ENCODE results near the gene FHIP1A. TPM values are rescaled to one million over a fixed set of nuclear protein-coding genes. Genes with fewer than 3 reads are reported as not detected.

FHIP1A gene
- total and polyA plus RNA-seq, 2 of the 8 experiments (the other 6 are each of a cell fraction or from before 2014, with no cell fraction given) = 17.9 to 75.2 TPM

DNA sequence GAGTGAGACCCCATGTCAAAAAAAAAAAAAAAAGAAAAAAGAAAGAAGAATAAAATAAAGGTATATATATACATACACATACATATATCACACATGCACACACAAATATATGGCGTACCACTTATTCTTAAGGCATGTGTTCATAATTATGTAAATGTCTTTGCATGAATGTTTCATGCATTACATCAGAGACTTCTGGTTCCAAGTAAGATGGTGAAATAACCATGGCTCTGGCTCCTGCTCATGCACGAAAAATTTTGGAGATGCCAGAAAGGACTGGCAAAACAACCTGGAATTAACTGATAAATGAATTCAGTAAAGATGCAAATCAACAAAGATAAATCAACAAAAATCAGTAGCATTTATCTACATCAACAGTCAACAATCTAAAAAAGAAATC is 19.7 kb upstream of the FHIP1A start:
- Histone ChIP-seq H2BK120ac (replicated peaks; ENCODE audit: low read depth, low read length) (no peak overlapping the region), H2AK5ac (ENCODE audit: low read depth, low read length) (no peak overlapping the region), H3K4ac (replicated peaks; ENCODE audit: insufficient read length, low read depth, low read length) (no peak overlapping the region), H3K79me2 (ENCODE audit: control insufficient read depth in 1 of 2, insufficient read depth in 2 of 2, low read length in 2 of 2) (no peaks in the 10 kb centered on the region), H3K27ac (ENCODE audit: low read depth, low read length) (no peak overlapping the region), H3K56ac (replicated peaks; ENCODE audit: insufficient read length, low read depth, low read length) (no peak overlapping the region), H3K79me1 (ENCODE audit: low read depth, low read length) (no peaks in the 10 kb centered on the region), H3K36me3 (ENCODE audit: control insufficient read depth in 2 of 4, insufficient read depth in 4 of 4, low read length in 3 of 4) (peaks cover 0 to 7% (median 0%) of the 10 kb centered on the region in 4 experiments; a peak in 3 of 8 replicates), H3K27me3 (replicated peaks in 1 of 4; ENCODE audit: control insufficient read depth in 3 of 4, extremely low read depth in 1 of 4, insufficient read depth in 3 of 4, low read length in 3 of 4) (no peaks in the 10 kb centered on the region), H2BK5ac (ENCODE audit: low read depth, low read length) (no peak overlapping the region), H3K23ac (ENCODE audit: insufficient read length) (no peak overlapping the region), H3K4me2 (ENCODE audit: insufficient read depth in 1 of 2, low read depth in 2 of 2, low read length in 2 of 2) (no peak overlapping the region), H3K14ac (ENCODE audit: insufficient read length) (no peak overlapping the region), H3K23me2 (ENCODE audit: low read depth, low read length) (no peaks in the 10 kb centered on the region), H3K4me1 (replicated peaks in 1 of 4; ENCODE audit: control insufficient read depth in 3 of 4, insufficient read depth in 4 of 4, low read length in 3 of 4) (no peaks in the 10 kb centered on the region), H4K5ac (ENCODE audit: insufficient read length, low read depth, low read length) (no peak overlapping the region), H3K4me3 (ENCODE audit: extremely low read depth in 1 of 4, insufficient read depth in 2 of 4, low read depth in 3 of 4, low read length in 4 of 4) (no peak overlapping the region), H2AFZ (ENCODE audit: low read length) (no peak overlapping the region), H2BK20ac (ENCODE audit: low read length) (no peak overlapping the region), H4K8ac (ENCODE audit: extremely low read depth, insufficient read depth, low read length) (no peak overlapping the region), H4K91ac (replicated peaks; ENCODE audit: insufficient read length, low read length) (no peak overlapping the region), H3K18ac (ENCODE audit: extremely low read depth, low read length) (no peak overlapping the region), H4K20me1 (replicated peaks in 1 of 2; ENCODE audit: control insufficient read depth in 1 of 2, insufficient read depth in 2 of 2, low read length in 2 of 2) (no peaks in the 10 kb centered on the region), H2BK15ac (ENCODE audit: low read length) (no peak overlapping the region), H2BK12ac (ENCODE audit: low read depth, low read length) (no peak overlapping the region), H3K9ac (replicated peaks in 1 of 4; ENCODE audit: extremely low read depth in 1 of 4, low read depth in 3 of 4, low read length in 3 of 4) (no peak overlapping the region), H3K9me3 (ENCODE audit: insufficient read depth in 2 of 2, low read depth in 1 of 2, low read length in 1 of 2) (peaks cover 2 to 12% of the 10 kb centered on the region in 2 experiments; a peak in 3 of 4 replicates)
- FAIRE-seq = no peak
- TF ChIP-seq CHD2 (IDR thresholded peaks at IDR 0.05; ENCODE audit: low read length) (no peak), ASH2L (IDR thresholded peaks at IDR 0.05; ENCODE audit: low read length) (no peak), KDM4A (IDR thresholded peaks at IDR 0.05; ENCODE audit: low read depth, low read length, severe bottlenecking) (no peak), TCF12 (IDR thresholded peaks at IDR 0.05; ENCODE audit: low read depth, low read length) (no peak), NANOG (IDR thresholded peaks at IDR 0.05; ENCODE audit: insufficient read depth, low read depth, low read length, poor library complexity, severe bottlenecking) (no peak), CTBP2 (IDR thresholded peaks at IDR 0.05; ENCODE audit: borderline replicate concordance, insufficient read depth, insufficient read length, low read length) (no peak), JUN (IDR thresholded peaks at IDR 0.05; ENCODE audit: low read depth, low read length) (no peak), SP1 (IDR thresholded peaks at IDR 0.05; ENCODE audit: low read depth, low read length) (no peak)
- TF ChIP-seq, protein P1, sequence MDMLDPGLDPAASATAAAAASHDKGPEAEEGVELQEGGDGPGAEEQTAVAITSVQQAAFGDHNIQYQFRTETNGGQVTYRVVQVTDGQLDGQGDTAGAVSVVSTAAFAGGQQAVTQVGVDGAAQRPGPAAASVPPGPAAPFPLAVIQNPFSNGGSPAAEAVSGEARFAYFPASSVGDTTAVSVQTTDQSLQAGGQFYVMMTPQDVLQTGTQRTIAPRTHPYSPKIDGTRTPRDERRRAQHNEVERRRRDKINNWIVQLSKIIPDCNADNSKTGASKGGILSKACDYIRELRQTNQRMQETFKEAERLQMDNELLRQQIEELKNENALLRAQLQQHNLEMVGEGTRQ (IDR thresholded peaks at IDR 0.05; ENCODE audit: low read length) = no peak
- TF ChIP-seq, protein P2, sequence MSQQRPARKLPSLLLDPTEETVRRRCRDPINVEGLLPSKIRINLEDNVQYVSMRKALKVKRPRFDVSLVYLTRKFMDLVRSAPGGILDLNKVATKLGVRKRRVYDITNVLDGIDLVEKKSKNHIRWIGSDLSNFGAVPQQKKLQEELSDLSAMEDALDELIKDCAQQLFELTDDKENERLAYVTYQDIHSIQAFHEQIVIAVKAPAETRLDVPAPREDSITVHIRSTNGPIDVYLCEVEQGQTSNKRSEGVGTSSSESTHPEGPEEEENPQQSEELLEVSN (IDR thresholded peaks at IDR 0.05) = no peak
- ChIA-PET CTCF (ENCODE audit: partially characterized antibody) (no interaction called here), POLR2A (ENCODE audit: partially characterized antibody) (interaction anchor here (0.6 kb wide), 1 partner anchor 117 kb away, joined by 3 read pairs; no protein-coding TSS in a partner anchor)
- no peak for DNase-seq (ENCODE audit: low read depth in 1 of 2, low spot score in 2 of 2)
- WGBS, 2 experiments (ENCODE audit: extremely low coverage in 1 of 2, insufficient coverage in 1 of 2, insufficient read length in 1 of 2, insufficient replicate concordance in 2 of 2, low coverage in 1 of 2, low lambda C conversion rate in 2 of 2, missing lambda C conversion rate in 1 of 2) = 91% methylated on average over 2 of the region's 2 CpGs; no CpG with 5 or more reads in 1 of the 2 experiments

Data from H1 (cell line).